ENCODE measurements around the gene CRACDL.
"Not testable (repeated sequence)": the region's sequence is repeated elsewhere in the genome, so short reads cannot be mapped to it uniquely, and the experiment has no call there.

The CRACDL gene

DNA sequence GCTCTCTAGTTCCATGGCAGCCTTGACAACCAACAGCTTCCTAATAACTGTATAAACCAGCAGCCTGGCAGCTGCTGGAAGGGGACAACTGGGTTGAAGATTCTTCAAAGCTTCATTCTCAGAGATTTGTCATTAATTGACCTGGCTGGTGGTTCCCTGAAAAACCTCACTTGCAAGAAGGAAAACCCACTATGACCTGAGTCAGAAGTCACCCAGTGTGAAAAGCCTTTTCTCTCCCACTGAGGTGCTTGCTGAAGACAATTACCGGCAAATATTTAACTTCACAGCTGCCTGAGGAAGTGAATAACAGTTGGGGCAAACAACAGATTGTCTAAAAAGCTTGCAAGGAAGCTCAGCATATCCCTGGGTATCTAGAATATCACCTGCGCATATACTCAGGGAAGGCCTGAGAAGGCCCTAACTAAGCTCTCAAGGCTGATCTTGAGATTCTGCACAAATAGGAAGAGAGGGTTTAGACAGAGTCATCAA, 49.9 kb downstream of the CRACDL start:
- in situ Hi-C loops (cut with MboI; ENCODE audit: low sequenced_read_pairs): no loop called here

DNA sequence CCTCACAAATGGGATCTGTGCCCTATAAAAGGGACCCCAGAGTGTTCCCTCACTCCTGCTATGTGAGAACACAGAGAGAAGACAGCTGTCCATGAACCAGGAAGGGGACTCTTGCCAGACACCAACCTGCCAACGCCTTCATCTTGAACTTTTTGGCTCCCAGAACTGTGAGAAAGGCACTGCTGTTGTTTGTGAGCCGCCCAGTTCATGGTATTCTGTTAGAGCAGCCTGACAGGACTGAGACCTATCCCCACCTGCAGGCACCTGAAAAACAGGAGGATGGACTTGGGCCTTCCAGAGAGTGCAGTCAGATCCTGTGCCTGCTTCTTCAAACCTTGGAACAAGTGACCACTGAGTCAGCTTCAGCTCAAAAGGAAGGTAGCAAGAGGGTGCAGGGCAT, 51.4 kb downstream of the CRACDL start:
- in situ Hi-C loops (cut with MboI; ENCODE audit: low sequenced_read_pairs): no loop called here

DNA sequence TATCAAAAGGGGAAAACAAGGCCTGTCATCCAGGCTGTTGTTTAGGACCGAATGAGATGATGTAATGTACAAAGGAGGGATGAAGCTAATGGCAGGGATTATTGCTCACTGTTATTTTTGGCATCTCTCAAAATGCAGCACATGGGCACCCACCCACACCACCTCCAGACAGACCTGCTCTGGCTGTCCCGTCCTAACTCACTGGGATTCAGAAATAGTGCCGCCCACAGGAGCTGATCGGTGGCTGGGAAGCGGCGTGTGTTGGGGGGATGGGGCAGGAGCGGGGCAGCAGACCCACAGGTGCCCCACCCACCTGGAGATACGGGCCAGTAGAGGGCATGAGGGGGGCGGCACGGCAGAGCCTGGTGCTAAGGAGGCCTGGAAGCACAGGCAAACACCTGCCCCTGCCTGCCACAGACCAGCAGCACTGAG, 52.2 kb downstream of the CRACDL start:
- in situ Hi-C loops (cut with MboI; ENCODE audit: low sequenced_read_pairs): no loop called here

DNA sequence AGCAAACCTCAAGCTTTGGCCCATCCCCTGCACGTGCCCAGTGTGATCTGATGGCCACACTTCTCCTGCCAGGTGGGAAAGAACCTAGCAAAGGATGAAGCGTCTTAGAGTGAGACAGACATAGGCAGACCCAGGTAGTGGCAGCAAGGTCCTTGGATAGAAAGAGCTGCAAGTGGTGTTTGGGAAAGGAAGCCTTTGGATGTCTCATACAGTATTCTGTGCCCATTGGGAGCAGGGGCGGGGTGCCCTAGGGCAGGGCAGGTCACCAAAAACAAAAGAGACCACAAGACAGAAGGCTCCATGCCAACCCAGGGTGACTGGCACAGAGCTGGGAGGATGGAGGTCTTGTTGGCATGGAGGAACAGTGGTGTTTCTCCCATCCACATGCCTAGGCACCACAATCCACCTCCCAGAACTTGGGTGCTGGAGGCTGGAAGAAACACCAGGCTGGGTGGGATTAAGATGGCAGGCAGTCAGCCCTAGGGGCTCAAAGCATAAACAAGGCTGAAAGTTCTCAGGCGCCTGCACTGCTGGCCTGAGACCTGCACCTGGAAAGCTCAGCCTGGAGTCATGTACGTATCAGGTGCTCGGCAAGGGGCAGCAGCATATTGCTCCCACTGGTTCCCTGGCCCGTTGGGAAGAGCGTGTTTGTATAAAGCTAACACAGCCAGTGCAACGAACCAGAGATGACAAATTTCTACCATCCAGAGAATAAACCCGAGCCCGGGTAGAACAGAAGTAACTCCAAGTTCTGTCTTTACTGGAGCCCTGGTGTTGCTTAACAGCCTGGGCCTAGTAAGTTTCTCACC, 52.9 kb downstream of the CRACDL start:
- in situ Hi-C loops (cut with MboI; ENCODE audit: low sequenced_read_pairs): no loop called here

DNA sequence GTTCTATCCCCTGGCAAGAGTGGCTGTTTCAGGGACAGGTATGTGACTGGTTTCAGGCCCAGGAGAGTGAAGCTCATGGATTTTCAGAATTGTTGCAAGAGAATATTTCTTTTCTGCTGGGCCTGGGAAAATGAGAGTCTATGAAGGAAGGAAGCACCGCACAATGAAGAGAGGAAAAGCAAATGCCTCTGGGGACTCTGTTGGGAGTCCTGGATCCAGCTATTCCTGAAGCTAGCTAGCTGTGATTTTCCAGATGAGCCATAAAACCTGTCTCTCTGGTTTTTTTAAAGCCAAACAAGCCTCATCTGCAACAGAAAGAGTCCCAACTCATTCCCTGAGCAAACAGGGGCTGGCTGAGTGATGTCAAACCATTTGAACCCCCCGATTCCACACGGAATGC, 53.7 kb downstream of the CRACDL start:
- in situ Hi-C loops (cut with MboI; ENCODE audit: low sequenced_read_pairs): no loop called here

DNA sequence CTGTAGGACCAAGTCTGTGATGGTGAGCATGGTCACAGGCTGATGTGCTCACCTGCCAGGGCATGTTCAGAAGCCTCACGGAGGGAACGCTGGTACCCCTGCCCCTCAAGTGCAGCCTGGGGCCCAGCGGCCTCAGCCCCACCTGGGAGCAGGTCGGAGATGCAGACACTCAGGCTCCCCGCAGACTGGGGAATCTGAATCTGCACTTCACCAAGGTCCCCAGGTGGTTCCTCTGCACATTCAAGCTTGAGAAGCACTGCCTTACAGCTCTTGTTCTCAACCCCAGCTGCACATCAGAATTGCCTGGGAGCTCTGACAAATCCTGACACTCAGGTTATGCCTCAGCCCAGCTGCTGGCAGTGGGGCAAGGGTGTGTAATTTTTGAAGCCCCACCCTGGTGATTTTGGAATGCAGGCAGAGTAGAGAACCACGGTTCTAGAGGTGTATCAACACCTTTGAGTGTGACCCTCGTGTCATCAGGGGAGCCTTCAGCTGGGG, 54.8 kb downstream of the CRACDL start:
- in situ Hi-C loops (cut with MboI; ENCODE audit: low sequenced_read_pairs): no loop called here

DNA sequence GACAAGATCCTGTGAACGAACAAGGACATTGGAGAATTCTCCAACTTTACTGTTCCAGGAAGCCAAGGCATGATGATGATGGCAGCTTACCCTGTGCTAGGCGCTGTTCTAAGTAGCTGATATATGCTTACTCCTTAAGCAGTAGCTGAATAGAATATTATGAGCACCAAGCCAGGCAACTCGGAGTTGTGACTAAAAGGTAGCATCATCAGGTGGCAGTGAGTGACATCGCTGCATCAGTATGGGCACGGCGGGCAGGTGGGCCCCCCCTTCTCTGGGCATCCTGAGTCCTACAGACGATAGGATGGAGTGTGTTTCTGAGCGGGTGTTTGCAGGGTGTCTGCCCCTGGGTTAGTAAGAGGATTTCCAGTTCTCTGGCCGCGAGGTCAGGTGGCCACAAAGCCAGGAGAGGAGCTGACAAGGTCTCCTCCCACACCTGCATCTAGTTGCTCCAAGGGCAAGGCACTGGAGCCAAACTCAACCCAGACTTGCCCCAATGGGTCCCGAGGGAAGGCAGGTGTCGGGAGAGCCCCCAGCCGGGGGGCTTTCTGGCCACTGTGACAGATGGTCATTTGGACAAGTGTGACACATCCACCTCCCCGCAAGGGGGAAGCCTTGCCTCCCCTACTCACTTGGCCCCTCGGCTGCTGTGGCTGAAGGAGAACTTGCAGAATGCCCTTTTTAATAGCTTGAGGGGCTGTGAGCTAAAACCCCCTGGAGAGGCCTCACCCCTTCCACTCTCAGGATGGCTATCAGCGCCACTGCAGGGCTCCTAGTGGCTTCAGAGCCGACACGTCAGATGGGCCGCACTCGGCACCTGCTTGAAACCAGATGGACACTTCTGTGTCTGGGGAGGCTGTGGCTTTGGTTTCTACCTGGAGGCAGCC, 55.5 kb downstream of the CRACDL start:
- in situ Hi-C loops (cut with MboI; ENCODE audit: low sequenced_read_pairs): no loop called here

DNA sequence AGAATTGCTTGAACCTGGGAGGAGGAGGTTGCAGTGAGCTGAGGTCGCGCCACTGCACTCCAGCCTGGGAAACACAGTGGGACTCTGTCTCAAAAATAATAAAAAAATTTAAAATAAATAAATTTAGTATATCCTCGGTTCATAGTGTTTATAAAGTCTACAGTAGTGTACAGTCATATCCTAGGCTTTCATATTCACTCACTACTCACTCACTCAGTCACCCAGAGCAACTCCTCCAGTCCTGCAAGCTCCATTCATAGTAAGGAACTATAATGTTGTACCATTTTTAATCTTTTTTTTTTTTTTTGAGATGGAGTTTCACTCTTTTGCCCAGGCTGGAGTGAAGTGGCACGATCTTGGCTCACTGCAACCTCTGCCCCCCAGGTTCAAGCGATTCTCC, 58.4 kb downstream of the CRACDL start:
- in situ Hi-C loops (cut with MboI; ENCODE audit: low sequenced_read_pairs): not testable (repeated sequence)

DNA sequence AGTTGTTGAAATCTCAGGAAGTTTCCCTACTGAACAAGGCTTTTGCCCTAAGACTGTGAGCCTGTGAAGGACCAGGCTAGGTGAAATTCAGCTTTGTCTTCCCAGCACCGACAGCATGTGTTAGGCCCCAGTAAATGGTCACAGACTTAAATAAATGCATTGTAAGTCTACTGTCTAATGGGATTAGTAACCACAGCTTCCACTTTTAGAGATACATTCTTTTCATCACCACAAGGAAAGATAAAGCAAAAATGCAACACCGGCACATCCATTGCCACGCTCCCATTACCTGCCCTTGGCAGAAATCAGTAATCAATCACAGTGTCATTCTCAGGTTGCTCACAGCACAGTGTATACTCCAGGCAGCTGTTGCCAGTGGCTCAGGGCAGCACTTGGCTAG, 59.3 kb downstream of the CRACDL start:
- in situ Hi-C loops (cut with MboI; ENCODE audit: low sequenced_read_pairs): no loop called here

DNA sequence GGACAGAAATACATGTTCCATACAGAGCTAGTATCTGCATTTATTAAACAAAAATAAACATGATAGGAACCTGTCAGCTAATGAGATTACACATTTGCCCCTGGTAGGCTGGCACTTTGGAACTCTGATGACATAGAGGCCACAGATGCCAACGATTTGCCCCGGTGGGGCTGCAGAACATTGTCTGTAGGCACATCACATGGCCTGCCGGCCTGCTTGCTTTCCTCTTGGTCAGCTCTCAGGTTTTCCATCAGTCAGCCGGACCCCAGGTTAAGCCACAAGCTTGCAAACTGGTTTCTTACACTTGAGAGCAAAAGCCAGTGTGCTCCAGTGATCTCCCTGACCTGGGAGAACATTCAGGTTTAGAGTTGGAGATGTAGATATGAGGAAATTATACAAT, 60.3 kb downstream of the CRACDL start:
- in situ Hi-C loops (cut with MboI; ENCODE audit: low sequenced_read_pairs): no loop called here

DNA sequence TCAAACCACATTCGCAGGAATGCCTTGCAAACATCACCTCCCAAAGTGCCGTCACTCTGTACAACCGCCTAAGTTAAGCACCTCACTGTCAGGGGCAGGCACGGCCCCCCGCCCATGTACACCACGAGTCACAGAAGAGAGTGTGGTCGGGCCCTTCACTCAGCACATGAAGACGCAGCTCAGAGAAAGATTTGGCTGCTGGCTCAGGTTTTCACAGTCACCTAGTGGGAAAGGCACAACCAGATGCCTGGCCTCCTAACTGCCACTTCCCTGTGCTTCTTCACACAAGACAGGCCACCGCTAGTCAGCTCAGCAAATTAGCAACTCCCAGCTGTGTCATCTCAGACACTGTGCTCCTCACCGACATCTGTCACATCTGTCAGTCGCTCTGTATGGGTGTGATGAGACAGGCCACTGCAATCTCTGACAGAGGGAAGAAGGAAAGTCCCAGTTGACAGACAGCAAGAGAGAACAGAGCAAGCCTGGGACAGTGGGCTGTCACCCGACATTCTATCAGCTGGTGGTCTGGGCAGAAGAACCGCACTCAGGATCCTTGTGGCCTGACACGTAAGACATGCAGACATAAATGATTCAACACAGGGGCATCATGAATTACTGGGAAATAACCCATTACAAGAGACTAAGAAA, 60.8 kb downstream of the CRACDL start:
- in situ Hi-C loops (cut with MboI; ENCODE audit: low sequenced_read_pairs): no loop called here

DNA sequence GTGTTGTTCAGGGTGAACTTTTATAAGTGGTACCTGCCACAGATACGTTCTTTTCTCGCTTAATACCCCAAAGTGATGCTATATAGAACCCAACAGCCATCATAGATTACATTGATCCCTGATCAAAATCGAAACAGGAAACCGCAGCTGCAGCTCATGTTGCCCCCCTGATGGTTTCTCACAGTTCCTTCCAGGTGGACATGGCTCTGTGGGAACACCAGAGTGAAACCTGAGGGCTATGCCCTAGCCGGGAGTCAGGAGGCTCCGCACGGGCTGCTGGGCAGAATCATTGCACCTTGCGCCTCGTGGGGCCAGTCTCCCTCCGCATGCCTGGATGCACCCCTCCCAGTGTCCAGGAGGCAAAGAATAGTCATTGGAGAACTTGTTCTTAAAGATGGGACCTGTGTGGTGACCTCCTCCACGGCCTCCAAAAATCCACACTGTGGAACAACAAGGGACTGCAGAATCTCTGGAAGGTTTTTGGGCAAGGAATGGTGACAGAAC, 61.8 kb downstream of the CRACDL start:
- in situ Hi-C loops (cut with MboI; ENCODE audit: low sequenced_read_pairs): no loop called here

DNA sequence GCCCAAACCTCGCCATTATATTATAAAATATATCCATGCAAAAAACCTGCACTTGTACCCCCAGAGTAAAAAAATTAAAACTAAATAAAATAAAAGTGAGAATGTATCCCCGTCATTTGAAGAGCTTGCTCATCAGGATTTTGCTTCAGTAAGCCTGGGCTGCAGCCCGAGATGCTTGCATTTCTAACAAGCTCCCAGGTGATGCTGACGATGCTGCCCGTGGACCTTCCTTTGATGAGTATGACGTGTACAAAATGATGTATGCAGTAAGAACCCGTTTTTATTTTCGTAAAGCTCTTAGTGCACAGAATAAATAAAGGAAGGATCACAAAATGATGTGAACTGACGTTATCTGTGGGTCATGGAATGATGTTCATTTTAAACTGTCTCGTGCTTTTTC, 63.5 kb downstream of the CRACDL start:
- in situ Hi-C loops (cut with MboI; ENCODE audit: low sequenced_read_pairs): no loop called here

DNA sequence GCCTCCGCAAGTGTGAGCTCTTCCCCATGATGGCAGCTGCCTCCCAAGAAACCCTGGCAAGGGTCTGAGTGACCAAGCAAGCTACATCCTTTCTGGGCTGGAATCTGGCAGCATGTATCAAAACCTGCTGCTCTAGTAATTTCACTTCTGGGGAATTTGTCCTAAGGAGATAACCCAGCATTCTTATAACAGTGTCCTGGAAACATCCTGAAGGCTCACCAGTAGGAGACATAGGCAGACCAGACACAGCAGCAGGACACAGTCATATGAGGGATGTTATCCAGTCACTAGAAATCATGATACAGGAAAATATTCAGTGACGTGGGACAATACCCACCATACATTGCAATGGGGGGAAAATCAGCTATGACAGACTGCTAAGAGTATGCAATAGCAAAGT, 64.5 kb downstream of the CRACDL start:
- in situ Hi-C loops (cut with MboI; ENCODE audit: low sequenced_read_pairs): no loop called here

DNA sequence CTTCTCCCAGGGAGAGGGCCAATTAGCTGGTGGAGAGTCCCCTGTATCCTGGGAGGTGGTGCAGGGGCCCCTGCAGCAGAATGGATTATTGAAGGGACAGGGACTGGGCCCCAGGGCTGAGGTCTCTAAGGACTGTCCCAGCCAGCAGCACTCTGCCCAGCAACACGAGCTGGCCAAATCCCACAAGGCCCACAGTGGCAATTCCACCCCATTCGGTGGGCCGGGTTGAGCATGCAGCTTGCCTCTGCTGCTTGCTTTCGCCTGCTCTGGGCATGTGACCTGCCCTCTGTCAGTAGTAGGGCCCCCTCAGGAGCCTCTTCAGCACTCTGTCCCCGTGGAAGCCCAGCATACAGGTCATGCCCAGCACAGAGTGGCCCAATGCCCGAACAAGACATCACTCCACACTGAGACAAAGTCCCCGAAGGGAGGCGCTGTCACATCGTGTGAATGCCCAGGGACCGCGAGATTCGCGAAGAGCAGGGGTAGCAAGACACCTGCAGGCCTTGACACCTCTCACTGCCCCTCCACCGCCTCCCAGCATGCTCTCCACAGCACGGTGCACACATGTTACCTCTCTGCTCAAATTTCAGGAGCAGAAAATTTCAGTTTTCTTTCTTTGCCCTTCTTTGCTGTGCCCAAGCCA, 65.4 kb downstream of the CRACDL start:
- in situ Hi-C loops (cut with MboI; ENCODE audit: low sequenced_read_pairs): no loop called here

DNA sequence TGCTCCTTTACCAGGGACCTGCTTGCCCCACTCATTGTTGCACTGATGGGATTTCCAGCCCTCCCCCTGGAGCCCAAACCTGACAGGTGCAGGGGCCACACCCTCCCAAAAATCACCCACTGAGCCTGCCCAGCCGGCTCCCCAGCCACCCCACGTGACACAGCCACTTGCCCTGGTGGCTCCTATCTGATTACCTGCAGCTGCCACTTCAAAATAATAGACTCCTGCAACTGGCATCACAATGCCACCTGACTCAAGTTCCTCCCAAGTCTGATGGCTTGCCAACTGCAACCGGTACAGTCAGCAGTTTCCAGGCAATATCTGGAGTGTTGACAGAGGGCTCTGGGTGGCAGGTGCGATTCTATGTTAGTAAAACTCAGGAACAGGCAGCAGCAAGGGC, 66.2 kb downstream of the CRACDL start:
- in situ Hi-C loops (cut with MboI; ENCODE audit: low sequenced_read_pairs): no loop called here

DNA sequence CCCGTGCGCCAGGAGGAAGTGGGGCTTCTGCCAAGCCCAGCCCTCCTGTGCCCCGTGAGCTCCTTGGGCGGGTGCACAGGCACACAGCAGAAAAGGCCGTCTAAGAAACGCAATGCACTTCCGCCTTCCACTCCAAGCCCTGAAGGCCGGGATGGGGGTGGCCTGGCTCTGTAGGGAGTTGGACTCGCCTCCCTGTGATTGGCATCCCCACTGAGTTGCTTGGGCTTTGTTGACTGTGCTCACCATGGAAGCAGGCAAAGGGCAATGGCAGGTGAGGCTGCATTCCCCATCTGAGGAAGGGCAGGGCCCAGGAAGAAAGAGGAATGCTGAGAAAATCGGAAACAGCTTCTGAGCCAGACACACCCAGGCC, 66.8 kb downstream of the CRACDL start:
- in situ Hi-C loops (cut with MboI; ENCODE audit: low sequenced_read_pairs): no loop called here

DNA sequence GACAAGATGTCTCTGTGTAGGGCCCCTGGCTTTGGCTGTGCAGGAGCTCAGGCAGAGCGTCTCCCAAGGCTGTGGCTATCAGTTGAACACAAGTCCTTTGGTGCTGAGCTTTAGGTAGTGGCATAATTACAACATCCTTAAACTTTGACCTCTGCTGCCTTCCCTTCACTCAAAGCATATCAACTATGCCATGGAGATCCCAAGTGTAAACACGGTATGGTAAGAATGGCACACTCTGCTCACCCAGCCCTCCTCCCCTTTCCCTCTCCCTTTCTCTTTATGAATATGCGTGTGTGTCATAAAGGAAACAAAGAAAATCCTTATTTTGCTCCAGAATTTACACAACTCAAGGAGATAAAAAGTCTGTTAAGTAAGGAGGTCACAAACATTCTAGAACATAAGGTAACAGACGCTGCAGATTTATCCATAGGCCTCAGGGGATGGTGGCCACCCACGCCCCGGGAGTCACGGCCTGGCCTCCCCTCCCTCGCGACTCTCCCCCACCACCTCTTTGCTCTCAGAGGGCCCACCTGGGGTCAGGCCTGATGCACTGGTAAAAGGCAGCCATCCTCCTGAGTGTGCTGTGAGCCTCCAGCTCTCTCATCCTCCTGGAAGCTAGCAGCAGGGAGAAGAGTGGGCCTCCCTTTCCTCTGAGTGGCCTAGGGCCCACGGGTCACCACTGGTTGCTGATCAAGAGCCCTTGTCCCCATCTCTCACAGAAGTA, 67.3 kb downstream of the CRACDL start:
- in situ Hi-C loops (cut with MboI; ENCODE audit: low sequenced_read_pairs): no loop called here

DNA sequence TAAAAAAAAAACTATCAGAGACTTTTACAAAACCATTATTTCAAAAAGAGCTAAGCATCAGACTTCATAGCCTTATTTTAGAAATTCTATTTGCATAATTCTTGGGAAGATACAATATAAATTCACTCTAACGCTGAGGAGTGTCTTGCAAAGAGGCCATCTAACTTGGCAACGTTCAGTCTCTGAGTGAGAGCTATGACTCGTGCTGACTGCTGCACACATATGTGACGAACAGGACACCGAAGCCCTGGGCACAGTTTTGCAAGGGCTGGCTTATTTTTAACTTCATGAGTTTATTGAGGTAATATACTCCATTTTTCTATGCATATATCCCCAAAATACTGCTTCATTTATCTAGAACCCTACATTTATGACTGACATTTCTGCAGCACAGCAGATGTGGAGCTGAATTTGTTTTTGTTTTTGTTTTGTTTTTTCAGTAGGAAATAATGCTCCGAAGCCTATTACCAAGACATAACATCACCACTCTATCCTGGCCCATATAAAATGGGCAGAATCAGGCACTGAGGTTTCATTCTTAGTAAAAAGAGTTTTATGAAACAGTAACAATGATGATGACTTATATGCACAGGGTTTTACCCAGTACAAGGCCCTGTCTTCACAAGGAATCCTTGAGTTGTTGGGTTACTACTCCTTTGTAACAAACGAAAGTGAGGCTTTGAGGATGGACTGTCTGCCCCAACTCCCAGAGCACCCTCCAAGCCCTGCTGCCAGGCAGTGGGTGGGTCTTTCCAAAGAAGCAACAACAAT, 68.3 kb downstream of the CRACDL start:
- in situ Hi-C loops (cut with MboI; ENCODE audit: low sequenced_read_pairs): no loop called here
